ENCODE measurements around the gene BUD31. TPM values are rescaled to one million over a fixed set of nuclear protein-coding genes. Genes with fewer than 3 reads are reported as not detected.

Gene BUD31
- total and polyA plus RNA-seq, 9 of the 15 experiments (the other 6 are each of a cell fraction or from before 2014, with no cell fraction given) = 105 to 342 (median 247) TPM

GRCh38 chr7:99369767-99370391, 38.9 kb upstream of the BUD31 start (continued):
- TF ChIP-seq SRSF3 (IDR thresholded peaks at IDR 0.05; ENCODE audit: insufficient read depth, low read length) (no peak), ZNF133 (CRISPR knock-in tag; IDR thresholded peaks at IDR 0.05) (no peak), TEAD4 (IDR thresholded peaks at IDR 0.05; ENCODE audit: low read length) (peak; percentile 37; the same call in 1 of the 2 replicates), TEAD4 (CRISPR knock-in tag; IDR thresholded peaks at IDR 0.05; ENCODE audit: borderline replicate concordance) (no peak), TBP (optimal IDR thresholded peaks at IDR 0.05; ENCODE audit: low read depth, low read length) (no peak), DPF2 (IDR thresholded peaks at IDR 0.05) (peak; percentile 73), NKRF (IDR thresholded peaks at IDR 0.05; ENCODE audit: borderline replicate concordance) (no peak), CREB3L1 (IDR thresholded peaks at IDR 0.05; ENCODE audit: borderline replicate concordance, low read depth) (no peak), SMARCC2 (IDR thresholded peaks at IDR 0.05; ENCODE audit: low read depth) (0 out of 2 replicates have a peak, but pooled peaks have one; percentile 44), MAFG (tag; conservative IDR thresholded peaks at IDR 0.05) (no peak), POLR2H (tag; IDR thresholded peaks at IDR 0.05; ENCODE audit: low read depth) (no peak), ZC3H4 (CRISPR knock-in tag; IDR thresholded peaks at IDR 0.05; ENCODE audit: borderline replicate concordance) (no peak), ARNT (IDR thresholded peaks at IDR 0.05) (peak in 1 of 2 experiments; percentile 25; a peak in 1 of 4 replicates), MYC (IDR thresholded peaks at IDR 0.05; ENCODE audit: low read depth, low read length) (peak; percentile 39; the same call in 1 of the 2 replicates), MYC (CRISPR knock-in tag; IDR thresholded peaks at IDR 0.05; ENCODE audit: borderline replicate concordance, low read depth) (no peak), HES1 (IDR thresholded peaks at IDR 0.05; ENCODE audit: low read depth) (0 out of 2 replicates have a peak, but pooled peaks have one; percentile 20), SREBF1 (IDR thresholded peaks at IDR 0.05; ENCODE audit: borderline replicate concordance, low read depth, low read length) (no peak), KLF6 (CRISPR knock-in tag; IDR thresholded peaks at IDR 0.05; ENCODE audit: borderline replicate concordance) (no peak), ZNF316 (IDR thresholded peaks at IDR 0.05) (peak; percentile 63), NBN (IDR thresholded peaks at IDR 0.05; ENCODE audit: low read depth) (peak; percentile 75), PKNOX1 (IDR thresholded peaks at IDR 0.05) (peak; percentile 24; the same call in 1 of the 2 replicates), POLR2B (IDR thresholded peaks at IDR 0.05; ENCODE audit: low read depth, partially characterized antibody) (no peak), ETV5 (CRISPR knock-in tag; IDR thresholded peaks at IDR 0.05; ENCODE audit: low read depth) (peak; percentile 65; the same call in 1 of the 2 replicates)
